ENCODE data around the gene CCDC85C.

DNA sequence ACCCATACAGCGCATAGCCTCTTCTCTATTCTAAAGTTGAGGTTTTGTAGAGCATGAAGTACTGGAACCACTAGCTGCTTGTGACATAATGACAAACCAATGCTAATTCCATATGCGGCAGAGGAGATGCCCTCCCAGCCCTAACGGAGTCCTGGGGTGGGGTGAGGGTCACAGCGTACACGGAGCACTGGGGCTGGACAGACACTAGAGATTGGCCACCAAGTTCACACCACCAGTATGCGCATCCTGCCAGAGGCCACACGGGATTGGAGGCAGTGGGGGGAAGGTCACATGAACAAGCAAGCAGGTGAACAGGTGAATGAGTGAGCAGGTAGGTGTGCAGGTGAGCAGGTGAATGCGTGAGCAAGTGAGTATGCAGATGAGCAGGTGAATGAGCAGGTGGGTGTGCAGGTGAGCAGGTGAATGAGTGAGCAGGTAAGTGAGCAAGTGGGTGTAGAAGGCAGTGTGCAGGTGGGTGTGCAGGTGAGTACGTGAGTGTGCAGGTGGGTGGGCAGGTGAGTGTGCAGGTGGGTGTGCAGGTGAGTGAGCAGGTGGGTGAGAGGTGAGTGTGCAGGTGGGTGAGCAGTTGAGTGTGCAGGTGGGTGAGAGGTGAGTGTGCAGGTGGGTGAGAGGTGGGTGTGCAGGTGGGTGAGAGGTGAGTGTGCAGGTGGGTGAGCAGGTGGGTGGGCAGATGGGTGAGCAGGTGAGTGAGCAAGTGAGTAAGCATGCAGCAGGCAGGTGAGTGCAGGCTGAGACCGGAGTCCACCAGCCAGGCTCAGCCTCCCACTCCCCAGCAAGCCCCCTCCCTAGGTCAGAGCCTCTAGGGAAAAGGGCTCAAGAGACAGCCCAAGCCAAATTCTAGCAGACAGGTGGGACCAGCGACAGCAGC, 52.7 kb downstream of the CCDC85C start:
- TF ChIP-seq, protein P1, sequence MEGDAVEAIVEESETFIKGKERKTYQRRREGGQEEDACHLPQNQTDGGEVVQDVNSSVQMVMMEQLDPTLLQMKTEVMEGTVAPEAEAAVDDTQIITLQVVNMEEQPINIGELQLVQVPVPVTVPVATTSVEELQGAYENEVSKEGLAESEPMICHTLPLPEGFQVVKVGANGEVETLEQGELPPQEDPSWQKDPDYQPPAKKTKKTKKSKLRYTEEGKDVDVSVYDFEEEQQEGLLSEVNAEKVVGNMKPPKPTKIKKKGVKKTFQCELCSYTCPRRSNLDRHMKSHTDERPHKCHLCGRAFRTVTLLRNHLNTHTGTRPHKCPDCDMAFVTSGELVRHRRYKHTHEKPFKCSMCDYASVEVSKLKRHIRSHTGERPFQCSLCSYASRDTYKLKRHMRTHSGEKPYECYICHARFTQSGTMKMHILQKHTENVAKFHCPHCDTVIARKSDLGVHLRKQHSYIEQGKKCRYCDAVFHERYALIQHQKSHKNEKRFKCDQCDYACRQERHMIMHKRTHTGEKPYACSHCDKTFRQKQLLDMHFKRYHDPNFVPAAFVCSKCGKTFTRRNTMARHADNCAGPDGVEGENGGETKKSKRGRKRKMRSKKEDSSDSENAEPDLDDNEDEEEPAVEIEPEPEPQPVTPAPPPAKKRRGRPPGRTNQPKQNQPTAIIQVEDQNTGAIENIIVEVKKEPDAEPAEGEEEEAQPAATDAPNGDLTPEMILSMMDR (IDR thresholded peaks at IDR 0.05): no peak
- no peak for TF ChIP-seq POLR2A (IDR thresholded peaks at IDR 0.05)
- TF ChIP-seq EP300 (IDR thresholded peaks at IDR 0.05): no peak
- TF ChIP-seq POLR2AphosphoS5 (IDR thresholded peaks at IDR 0.05): no peak
